OCI-LY3 (cell line): ENCODE measurements around the gene CPA4.

Source experiments
- CTCF ChIP-seq: fragments of 200-600, 300-600 bp; sonication (generic); IDR thresholded peaks from 2 replicates; pipeline ENCODE4 v1.5.1; 2014; ENCODE audit warnings: antibody characterized with exemption, low read length, low read depth
- EZH2phosphoT487 ChIP-seq: fragments of 200-600 bp; shearing (Covaris generic); IDR thresholded peaks from 2 replicates; pipeline ENCODE4 v1.6.1; 2018; ENCODE audit warnings: antibody characterized with exemption, mixed run types, low read depth

DNA sequence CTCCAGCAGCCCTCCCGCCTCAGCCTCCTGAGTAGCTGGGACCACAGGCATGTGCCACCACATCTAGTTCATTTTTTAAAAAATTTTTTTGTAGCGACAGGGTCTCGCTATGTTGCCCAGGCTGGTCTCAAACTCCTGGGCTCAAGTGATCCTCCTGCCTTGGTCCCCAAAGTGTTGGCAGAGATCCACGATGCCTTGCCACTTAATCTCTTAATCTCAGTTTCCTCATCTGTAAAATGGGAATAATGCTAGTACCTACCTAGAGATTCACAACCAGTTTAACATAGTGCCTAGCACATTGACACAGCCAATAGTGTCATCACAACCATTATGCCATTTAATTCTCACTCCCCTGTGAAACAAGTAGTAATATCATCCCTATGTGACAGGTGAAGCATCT is 4.8 kb upstream of the CPA4 start:
- no peak for TF ChIP-seq CTCF
- TF ChIP-seq EZH2phosphoT487: no peak
